DND-41 (cell line): Measurements from ENCODE around the gene SPATS2L.

Source experiments
- ATAC-seq: fragments of 200-7000 bp; cut with Tn5 transposase; 3 replicates; pipeline ENCODE4 v1.9.1; 2021; ENCODE audit warnings: low read depth; ENCODE audit not compliant: insufficient read depth
- DNase-seq: peaks from one replicate; pipeline ENCODE4 v3.0.0-alpha.2; 2020
- H2AFZ ChIP-seq: 2 replicates; pipeline ENCODE4 v1.6.0; 2012; ENCODE audit warnings: low read depth, low read length
- H3K27ac ChIP-seq: 2 replicates; pipeline ENCODE4 v1.5.1; 2012; ENCODE audit warnings: low read length, inconsistent platforms
- H3K27me3 ChIP-seq: fragments of 200-600 bp; sonication (generic); 2 replicates; pipeline ENCODE4 v1.6.0; 2012; ENCODE audit warnings: low read length, mild to moderate bottlenecking, inconsistent platforms; ENCODE audit not compliant: insufficient read depth, poor library complexity
- H3K36me3 ChIP-seq: 2 replicates; pipeline ENCODE4 v1.5.1; 2012; ENCODE audit warnings: low read length, inconsistent platforms; ENCODE audit not compliant: insufficient read depth
- H3K4me1 ChIP-seq: 2 replicates; pipeline ENCODE4 v1.5.1; 2012; ENCODE audit warnings: mild to moderate bottlenecking, low read length; ENCODE audit not compliant: insufficient read depth
- H3K4me2 ChIP-seq: 2 replicates; pipeline ENCODE4 v1.6.0; 2012; ENCODE audit warnings: mild to moderate bottlenecking, moderate library complexity, low read length, inconsistent platforms; ENCODE audit not compliant: insufficient read depth
- H3K4me3 ChIP-seq, 2 experiments: fragments of 200-600 bp in 1 of 2; shearing (Covaris generic) in 1 of 2; 2 replicates each; pipeline ENCODE4 v1.5.1; 2012 to 2016; ENCODE audit warnings: inconsistent platforms in 2 of 2, low read length in 2 of 2, mild to moderate bottlenecking in 2 of 2, low read depth in 1 of 2, moderate library complexity in 1 of 2
- H3K79me2 ChIP-seq: 2 replicates; pipeline ENCODE4 v1.6.0; 2012; ENCODE audit warnings: low read length, inconsistent platforms; ENCODE audit not compliant: insufficient read depth
- H3K9ac ChIP-seq: 2 replicates; pipeline ENCODE4 v1.6.0; 2012; ENCODE audit warnings: low read depth, mild to moderate bottlenecking, inconsistent platforms, low read length, moderate library complexity
- H3K9me3 ChIP-seq: 2 replicates; pipeline ENCODE4 v1.5.1; 2012; ENCODE audit warnings: low read length, moderate library complexity, mild to moderate bottlenecking, inconsistent platforms; ENCODE audit not compliant: insufficient read depth, severe bottlenecking
- H4K20me1 ChIP-seq: 2 replicates; pipeline ENCODE4 v1.6.0; 2012; ENCODE audit warnings: low read length; ENCODE audit not compliant: insufficient read depth
- CTCF ChIP-seq: IDR thresholded peaks from 2 replicates; pipeline ENCODE4 v1.5.1; 2012; ENCODE audit warnings: borderline replicate concordance, low read length, moderate library complexity, mild to moderate bottlenecking; ENCODE audit not compliant: poor library complexity, severe bottlenecking; ENCODE audit errors: extremely low read depth
- EZH2 ChIP-seq: IDR thresholded peaks from 3 replicates; pipeline ENCODE4 v1.6.1; 2012; ENCODE audit warnings: borderline replicate concordance, low read depth, mild to moderate bottlenecking, moderate library complexity, low read length, inconsistent platforms; ENCODE audit not compliant: severe bottlenecking

The SPATS2L gene

GRCh38 chr2:200308546-200309295 is 2.2 kb downstream of the SPATS2L start:
- Histone ChIP-seq H2AFZ (no peak overlapping the region), H3K4me2 (no peak overlapping the region), H3K79me2 (no peaks in the 10 kb centered on the region), H3K4me3 (no peak overlapping the region), H3K27me3 (no peaks in the 10 kb centered on the region), H3K27ac (no peak overlapping the region), H3K9ac (no peak overlapping the region), H3K36me3 (no peaks in the 10 kb centered on the region), H3K9me3 (no peaks in the 10 kb centered on the region), H3K4me1 (no peaks in the 10 kb centered on the region), H4K20me1 (no peaks in the 10 kb centered on the region)
- TF ChIP-seq CTCF (no peak), EZH2 (no peak)
- ATAC-seq = no peak
- DNase-seq = no peak

- no peaks in the 10 kb centered on the region for H4K20me1 ChIP-seq
- H3K9me3 ChIP-seq = no peaks in the 10 kb centered on the region
- no peak for DNase-seq
- no peaks in the 10 kb centered on the region for H3K4me1 ChIP-seq
- no peak overlapping the region for H3K4me3 ChIP-seq
- no peak overlapping the region for H3K9ac ChIP-seq
- no peak for TF ChIP-seq EZH2
- H3K27me3 ChIP-seq = no peaks in the 10 kb centered on the region
- H3K27ac ChIP-seq = no peak overlapping the region
- H3K36me3 ChIP-seq = no peaks in the 10 kb centered on the region
- no peak for ATAC-seq
- no peak overlapping the region for H3K4me2 ChIP-seq
- no peak overlapping the region for H2AFZ ChIP-seq
- H3K79me2 ChIP-seq = no peaks in the 10 kb centered on the region
Measured at GRCh38 chr2:200309296-200310049, 3.0 kb downstream of the SPATS2L start.

GRCh38 chr2:200310545-200310971 is 4.1 kb downstream of the SPATS2L start:
- no peaks in the 10 kb centered on the region for H3K9me3 ChIP-seq
- H3K4me2 ChIP-seq = no peak overlapping the region
- H4K20me1 ChIP-seq = no peaks in the 10 kb centered on the region
- no peak overlapping the region for H3K27ac ChIP-seq
- H3K79me2 ChIP-seq = no peaks in the 10 kb centered on the region
- DNase-seq (no peak), ATAC-seq (no peak)
- no peaks in the 10 kb centered on the region for H3K27me3 ChIP-seq
- no peaks in the 10 kb centered on the region for H3K4me1 ChIP-seq
- TF ChIP-seq EZH2 (no peak), CTCF (no peak)
- no peak overlapping the region for H3K9ac ChIP-seq
- no peak overlapping the region for H2AFZ ChIP-seq
- no peak overlapping the region for H3K4me3 ChIP-seq
- H3K36me3 ChIP-seq = no peaks in the 10 kb centered on the region

- H3K9me3 ChIP-seq = no peaks in the 10 kb centered on the region
- H4K20me1 ChIP-seq = no peaks in the 10 kb centered on the region
- ATAC-seq (no peak), DNase-seq (no peak)
- no peak overlapping the region for H2AFZ ChIP-seq
- H3K4me2 ChIP-seq = no peak overlapping the region
- no peaks in the 10 kb centered on the region for H3K36me3 ChIP-seq
- H3K27ac ChIP-seq = no peak overlapping the region
- no peaks in the 10 kb centered on the region for H3K4me1 ChIP-seq
- no peaks in the 10 kb centered on the region for H3K27me3 ChIP-seq
- no peak overlapping the region for H3K4me3 ChIP-seq
- no peaks in the 10 kb centered on the region for H3K79me2 ChIP-seq
- H3K9ac ChIP-seq = no peak overlapping the region
- no peak for TF ChIP-seq CTCF
Measured at GRCh38 chr2:200311139-200311538, 4.6 kb downstream of the SPATS2L start.
